MM.1S (cell line): ENCODE data around the gene KRT17.

Experiments used
- EZH2 ChIP-seq: fragments of 300-600 bp; sonication (generic); optimal IDR thresholded peaks from 2 replicates; pipeline ENCODE3; 2017; ENCODE audit warnings: low read depth, mild to moderate bottlenecking, antibody characterized with exemption, low read length, mixed read lengths
- TF ChIP-seq, protein P1 (sequence below): fragments of 300-600 bp; sonication (generic); IDR thresholded peaks from 2 replicates; pipeline ENCODE4 v1.5.1; 2016; ENCODE audit warnings: antibody characterized with exemption, low read length, mixed read lengths

DNA sequence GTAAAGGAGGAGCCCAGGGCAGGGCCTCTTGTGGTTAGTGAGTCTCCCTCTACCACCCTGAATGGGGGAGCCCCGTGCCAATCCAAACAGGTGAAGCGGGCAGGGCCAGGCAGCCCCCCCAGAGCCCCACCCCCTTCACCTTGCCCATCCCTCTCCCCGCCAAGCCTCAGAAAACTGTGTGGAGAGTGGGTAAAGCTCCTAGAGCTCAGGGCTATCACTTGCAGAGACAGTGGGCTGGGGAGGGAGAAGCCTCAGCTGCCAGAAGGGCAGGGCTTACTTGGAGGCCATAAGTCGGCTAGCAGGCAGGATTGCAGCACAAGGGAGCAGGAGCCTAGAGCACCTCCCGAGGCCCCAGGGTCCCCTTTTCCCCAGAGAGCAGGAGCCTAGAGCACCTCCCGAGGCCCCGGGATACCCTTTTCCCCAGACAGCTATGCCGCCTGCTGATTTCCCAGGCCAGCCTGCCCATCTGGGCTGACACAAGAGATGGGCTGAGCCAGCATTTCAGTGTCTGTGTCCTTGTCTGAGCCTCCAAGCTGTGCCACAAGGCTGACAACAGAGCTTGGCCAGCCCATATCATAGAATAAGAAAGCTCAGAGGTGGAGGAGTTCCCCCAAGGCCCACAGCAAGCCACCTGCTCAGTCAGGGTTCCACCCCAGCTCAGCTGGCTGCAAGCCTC lies 30.9 kb downstream of the KRT17 start:
- TF ChIP-seq, protein P1, sequence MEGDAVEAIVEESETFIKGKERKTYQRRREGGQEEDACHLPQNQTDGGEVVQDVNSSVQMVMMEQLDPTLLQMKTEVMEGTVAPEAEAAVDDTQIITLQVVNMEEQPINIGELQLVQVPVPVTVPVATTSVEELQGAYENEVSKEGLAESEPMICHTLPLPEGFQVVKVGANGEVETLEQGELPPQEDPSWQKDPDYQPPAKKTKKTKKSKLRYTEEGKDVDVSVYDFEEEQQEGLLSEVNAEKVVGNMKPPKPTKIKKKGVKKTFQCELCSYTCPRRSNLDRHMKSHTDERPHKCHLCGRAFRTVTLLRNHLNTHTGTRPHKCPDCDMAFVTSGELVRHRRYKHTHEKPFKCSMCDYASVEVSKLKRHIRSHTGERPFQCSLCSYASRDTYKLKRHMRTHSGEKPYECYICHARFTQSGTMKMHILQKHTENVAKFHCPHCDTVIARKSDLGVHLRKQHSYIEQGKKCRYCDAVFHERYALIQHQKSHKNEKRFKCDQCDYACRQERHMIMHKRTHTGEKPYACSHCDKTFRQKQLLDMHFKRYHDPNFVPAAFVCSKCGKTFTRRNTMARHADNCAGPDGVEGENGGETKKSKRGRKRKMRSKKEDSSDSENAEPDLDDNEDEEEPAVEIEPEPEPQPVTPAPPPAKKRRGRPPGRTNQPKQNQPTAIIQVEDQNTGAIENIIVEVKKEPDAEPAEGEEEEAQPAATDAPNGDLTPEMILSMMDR = no peak
- no peak for TF ChIP-seq EZH2
